Measurements from ENCODE around the gene NLRP4. TPM values are rescaled to one million over a fixed set of nuclear protein-coding genes. Genes with fewer than 3 reads are reported as not detected.

Gene NLRP4, protein sequence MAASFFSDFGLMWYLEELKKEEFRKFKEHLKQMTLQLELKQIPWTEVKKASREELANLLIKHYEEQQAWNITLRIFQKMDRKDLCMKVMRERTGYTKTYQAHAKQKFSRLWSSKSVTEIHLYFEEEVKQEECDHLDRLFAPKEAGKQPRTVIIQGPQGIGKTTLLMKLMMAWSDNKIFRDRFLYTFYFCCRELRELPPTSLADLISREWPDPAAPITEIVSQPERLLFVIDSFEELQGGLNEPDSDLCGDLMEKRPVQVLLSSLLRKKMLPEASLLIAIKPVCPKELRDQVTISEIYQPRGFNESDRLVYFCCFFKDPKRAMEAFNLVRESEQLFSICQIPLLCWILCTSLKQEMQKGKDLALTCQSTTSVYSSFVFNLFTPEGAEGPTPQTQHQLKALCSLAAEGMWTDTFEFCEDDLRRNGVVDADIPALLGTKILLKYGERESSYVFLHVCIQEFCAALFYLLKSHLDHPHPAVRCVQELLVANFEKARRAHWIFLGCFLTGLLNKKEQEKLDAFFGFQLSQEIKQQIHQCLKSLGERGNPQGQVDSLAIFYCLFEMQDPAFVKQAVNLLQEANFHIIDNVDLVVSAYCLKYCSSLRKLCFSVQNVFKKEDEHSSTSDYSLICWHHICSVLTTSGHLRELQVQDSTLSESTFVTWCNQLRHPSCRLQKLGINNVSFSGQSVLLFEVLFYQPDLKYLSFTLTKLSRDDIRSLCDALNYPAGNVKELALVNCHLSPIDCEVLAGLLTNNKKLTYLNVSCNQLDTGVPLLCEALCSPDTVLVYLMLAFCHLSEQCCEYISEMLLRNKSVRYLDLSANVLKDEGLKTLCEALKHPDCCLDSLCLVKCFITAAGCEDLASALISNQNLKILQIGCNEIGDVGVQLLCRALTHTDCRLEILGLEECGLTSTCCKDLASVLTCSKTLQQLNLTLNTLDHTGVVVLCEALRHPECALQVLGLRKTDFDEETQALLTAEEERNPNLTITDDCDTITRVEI
- total RNA-seq, result not detected

DNA sequence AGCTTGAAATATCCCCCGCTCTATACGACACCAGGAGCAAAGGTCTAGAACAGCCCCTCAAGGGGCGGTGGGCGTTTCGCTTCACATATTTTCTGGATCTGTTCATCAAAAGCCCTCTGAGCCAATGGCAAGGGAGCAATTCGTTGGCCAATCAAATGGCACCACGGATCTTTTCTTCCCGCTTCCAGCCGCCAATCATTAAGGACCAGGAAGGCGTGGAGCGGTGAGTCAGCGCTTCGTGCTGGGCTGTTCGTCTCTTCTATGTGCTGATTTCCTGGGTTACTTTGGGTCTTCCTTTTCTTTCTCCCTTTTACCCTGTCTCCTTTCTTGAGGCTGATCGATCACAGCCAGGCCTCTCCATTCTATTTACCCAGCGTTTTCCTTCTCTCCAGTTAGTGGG is at the start of gene NLRP4:
TSS of gene NLRP4 (plus strand) at position 201 of the 400 bp plus-strand sequence. CDS start 15,541 bp downstream, outside the sequence.
- no peak for DNase-seq

- no peak for DNase-seq
These were observed 41.3 kb upstream of the NLRP4 start for GRCh38 chr19:55795021-55795420.

- no peak for DNase-seq
These were observed 34.9 kb upstream of the NLRP4 start for GRCh38 chr19:55801416-55801815.

DNA sequence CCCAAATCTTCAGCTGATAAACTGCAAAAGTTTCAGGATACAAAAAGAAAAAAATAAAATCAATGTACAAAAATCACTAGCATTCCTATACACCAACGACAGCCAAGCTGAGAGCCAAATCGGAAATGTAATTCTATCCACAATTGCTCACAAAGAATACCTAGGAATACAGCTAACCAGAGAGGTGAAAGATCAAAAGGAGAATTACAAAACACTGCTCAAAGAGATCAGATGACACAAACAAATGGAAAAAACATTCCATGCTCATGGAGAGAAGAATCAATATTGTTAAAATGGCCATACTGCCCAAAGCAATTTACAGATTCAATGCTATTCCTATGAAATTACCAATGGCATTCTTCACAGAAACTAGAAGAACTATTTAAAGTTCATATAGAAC is 34.1 kb upstream of the NLRP4 start:
- DNase-seq, result no peak

DNA sequence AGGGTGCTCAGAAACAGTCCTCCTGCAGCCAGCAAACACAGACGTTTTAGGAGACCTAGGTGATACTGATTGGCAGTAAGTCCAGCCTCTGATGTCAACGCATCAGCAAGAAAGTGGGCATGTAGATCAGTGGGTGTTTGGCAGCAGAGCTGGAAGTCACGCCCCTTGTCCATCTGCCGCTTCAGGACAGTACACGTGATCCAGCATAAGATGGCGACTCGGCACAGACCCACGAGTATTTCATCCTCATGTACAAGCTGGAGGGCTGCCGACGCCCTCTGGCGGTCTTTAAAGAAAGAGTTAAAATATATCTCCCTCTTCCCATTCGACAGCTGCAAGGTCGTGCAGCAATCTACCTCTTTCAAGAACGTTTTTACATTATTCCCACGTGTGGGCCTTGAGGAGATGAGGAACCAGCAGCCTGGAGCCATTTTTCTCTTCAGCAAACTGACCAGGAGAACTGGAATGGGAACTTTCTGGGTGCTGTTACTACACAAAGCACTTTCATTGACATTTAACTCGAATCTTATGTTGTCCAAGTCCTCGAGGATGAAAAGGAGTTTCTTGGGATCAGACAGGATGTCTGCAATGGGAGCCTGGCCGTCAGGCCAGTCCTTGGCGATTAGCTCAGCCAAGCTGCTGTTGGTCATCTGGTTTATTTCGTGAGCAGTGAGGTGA is 26.8 kb upstream of the NLRP4 start:
- DNase-seq, result no peak

GRCh38 chr19:55811340-55811739 is 25.0 kb upstream of the NLRP4 start:
- no peak for DNase-seq

DNA sequence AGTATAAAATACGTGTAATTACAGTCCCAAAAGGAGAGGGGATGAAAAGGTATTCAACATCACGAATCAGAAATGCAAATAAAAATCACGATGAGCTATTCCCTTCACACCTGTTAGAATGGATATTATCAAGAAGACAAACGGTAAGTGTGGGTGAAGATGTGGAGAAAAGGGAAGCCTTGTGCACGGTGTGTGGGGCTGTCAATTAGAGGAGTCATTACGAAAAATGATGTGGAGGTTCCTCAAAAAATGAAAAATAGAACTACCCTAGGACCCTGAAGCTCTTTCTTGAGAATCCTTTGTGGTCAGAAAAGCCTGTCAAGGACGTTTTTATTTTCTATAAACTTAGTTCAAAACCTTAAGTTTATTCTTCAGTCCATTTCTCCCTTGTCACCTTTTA is 23.9 kb upstream of the NLRP4 start:
- no peak for DNase-seq

DNA sequence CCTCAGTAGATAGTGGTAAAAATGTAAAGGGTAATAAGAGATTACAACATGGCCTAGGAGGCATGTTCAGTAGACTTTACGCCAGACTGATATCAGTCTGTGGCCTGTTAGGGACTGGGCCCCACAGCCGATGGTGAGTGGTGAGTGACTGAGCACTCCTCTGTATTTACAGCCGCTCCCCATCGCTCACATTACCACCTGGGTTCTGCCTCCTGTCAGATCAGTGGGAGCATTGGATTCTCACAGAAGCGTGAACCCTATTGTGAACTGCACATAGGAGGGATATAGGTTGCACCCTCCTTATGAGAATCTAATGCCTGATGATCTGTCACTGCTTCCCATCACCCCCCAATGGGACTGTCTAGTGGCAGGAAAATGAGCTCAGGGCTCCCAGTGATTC is 22.4 kb upstream of the NLRP4 start:
- no peak for DNase-seq

DNA sequence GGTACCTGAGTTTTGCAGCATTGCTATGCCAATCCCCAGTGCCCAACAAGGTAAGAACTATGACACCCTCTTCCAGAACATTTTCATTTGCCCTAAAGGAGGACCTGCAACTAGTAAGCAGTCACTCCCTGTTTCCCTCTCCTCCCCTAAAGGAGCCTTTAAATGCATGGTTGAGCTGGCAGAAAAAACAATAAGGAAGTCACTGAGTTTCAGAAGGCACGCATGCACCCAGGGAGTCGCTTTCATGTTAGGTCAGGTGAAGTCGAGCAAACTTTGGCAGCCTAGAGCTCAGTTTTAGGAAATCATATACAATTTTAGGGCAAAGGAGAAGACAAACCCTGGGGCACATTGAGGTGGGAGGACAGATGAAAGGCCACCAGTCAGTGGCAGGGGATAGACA is 16.3 kb upstream of the NLRP4 start:
- no peak for DNase-seq

DNA sequence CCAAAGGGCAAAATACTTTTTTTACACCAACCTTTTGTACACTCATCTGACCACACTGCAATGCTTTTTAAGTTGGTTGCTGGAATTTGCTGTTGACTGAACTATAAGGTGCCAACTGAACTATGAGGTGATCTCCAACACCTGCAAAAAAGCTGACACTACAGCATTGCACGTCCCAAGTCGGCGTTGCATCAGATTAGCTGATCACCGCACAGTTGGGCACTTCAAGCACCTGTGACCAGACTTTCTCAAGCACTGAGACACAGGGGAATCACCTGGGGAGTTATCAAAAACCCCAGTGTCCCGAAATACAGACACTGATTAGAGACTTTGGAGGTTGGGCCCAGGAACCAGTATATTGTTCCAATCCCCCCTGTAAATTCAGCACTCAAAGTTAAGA is 5.7 kb upstream of the NLRP4 start:
- no peak for DNase-seq

DNA sequence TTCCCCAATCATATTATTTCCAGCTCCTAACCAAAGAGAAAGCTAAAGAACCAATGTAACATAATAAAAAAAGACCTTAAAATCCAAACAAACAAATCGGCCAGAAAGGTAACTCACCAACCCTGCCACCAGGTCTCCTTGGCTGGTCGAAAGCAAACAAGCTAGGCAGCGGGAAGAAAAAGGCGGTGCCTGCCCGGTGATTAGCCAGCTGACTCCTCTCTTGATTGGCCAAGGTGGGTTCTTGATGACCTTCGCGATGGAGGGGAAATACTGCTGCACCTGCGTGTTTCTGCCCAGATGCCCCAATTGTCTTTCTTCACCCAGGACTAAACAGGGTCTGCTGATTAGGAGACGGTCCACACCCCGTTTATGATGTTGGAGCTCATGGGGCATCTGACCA is 4.5 kb upstream of the NLRP4 start, which contains the start of gene NLRP11:
TSS of gene NLRP11 (minus strand) at position 154 of the 400 bp plus-strand sequence. CDS start 13,825 bp downstream, outside the sequence.
- DNase-seq, result no peak

GRCh38 chr19:55832676-55833075 is 3.7 kb upstream of the NLRP4 start:
- no peak for DNase-seq

- DNase-seq, result no peak
These were observed 1.9 kb downstream of the NLRP4 start for GRCh38 chr19:55838251-55838650.

- DNase-seq, result no peak
These were observed 2.6 kb downstream of the NLRP4 start for GRCh38 chr19:55838906-55839305.

DNA sequence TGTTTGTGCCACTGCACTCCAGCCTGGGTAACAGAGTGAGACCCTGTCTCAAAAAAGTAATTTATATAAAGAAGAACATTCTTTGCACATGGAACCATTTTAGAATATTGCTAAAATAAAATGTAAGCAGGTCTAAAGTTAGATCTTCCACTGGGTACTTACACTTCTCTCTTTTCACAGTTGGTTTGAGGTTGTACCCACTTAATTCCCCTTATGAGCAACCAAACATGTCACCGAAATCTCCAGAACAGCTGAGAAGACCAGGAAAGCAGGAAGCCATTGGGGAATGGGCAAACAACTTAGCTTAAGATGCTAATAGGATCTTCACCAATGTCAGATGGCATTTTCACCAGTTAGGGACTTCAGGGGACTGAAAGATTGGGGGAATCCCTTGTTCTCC is 18.8 kb downstream of the NLRP4 start:
- DNase-seq, result no peak

DNA sequence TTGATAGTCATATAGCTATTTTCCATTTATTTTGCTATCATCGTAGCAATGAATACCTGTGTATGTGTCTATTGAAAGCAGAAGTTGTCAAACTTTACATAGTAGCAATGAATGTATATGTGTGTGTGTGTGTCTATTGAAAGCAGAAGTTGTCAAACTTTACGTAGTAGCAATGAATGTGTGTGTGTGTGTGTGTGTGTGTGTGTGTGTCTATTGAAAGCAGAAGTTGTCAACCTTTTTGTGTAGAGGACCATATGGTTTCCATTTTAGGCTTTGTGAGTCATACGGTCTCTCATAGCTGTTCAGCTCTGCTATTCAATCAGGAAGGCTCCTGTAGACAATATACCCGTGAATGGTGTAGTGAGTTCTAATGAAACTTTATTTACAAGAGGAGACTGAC is 20.8 kb downstream of the NLRP4 start:
- DNase-seq, result no peak

DNA sequence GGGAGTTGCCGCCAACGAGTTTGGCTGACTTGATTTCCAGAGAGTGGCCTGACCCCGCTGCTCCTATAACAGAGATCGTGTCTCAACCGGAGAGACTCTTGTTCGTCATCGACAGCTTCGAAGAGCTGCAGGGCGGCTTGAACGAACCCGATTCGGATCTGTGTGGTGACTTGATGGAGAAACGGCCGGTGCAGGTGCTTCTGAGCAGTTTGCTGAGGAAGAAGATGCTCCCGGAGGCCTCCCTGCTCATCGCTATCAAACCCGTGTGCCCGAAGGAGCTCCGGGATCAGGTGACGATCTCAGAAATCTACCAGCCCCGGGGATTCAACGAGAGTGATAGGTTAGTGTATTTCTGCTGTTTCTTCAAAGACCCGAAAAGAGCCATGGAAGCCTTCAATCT is 21.6 kb downstream of the NLRP4 start:
- DNase-seq, result no peak

- no peak for DNase-seq
These were observed 22.1 kb downstream of the NLRP4 start for GRCh38 chr19:55858401-55858800.

- no peak for DNase-seq
These were observed 22.6 kb downstream of the NLRP4 start for GRCh38 chr19:55858969-55859368.

GRCh38 chr19:55866521-55866920 is 30.2 kb downstream of the NLRP4 start:
- no peak for DNase-seq

DNA sequence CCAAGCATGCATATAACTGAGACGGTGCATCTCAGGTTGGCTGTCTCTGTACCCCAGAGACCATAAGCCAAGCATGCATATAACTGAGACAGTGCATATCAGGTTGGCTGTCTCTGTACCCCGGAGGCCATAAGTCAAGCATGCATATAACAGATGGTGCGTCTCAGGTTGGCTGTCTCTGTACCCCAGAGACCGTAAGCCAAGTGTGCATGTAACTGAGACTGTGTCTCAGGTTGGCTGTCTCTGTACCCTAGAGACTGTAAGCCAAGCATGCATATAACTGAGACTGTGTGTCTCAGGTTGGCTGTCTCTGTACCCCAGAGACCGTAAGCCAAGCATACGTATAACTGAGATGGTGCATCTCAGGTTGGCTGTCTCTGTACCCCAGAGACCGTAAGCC is 30.8 kb downstream of the NLRP4 start:
- DNase-seq, result no peak

GRCh38 chr19:55870736-55871135 is 34.4 kb downstream of the NLRP4 start:
- DNase-seq, result no peak

DNA sequence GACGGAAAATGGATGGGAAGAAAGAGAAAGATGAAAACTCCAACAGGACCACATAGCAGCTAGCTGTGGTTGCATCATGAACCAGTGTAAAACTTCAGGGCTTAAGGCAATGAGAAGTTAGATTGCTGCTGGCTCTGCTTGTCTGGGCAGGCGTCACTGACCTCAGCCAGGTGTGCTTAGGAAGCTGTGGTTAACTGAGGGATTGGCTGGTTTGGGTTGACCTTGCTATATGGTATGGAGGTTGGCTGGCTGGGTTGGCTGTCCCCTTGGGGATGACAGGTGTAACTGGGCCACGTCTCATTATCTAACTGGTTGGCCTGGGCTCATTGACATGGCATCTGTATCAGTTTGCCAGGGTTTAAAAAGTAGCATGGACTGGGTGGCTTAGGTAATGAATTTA is 40.9 kb downstream of the NLRP4 start:
- no peak for DNase-seq
